ENCODE measurements around the gene FN1. TPM values are rescaled to one million over a fixed set of nuclear protein-coding genes. Genes with fewer than 3 reads are reported as not detected.

The FN1 gene
- polyA plus RNA-seq, 1 of the 3 experiments (the other 2 are of a cell fraction): 1,671 TPM

DNA sequence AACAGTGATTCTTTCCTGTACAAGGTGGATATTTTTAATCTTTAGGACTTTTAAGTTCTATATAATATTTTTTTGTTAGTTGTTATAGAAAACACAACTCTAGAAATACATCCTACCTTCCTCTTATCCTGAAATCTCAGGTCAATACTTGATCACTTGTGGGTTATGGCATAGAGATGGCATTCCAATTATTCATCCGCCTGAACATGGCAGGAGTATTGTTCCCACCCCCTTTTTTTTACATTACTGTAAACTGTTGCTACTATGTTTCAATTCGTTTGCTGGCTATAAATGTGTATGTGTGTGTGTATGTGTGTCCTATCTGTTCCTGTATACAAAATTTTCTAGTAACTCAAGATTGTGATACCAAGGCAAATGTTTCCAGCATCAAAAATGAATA, 43.3 kb upstream of the FN1 start:
- Histone ChIP-seq H3K9me3 (no peaks in the 10 kb centered on the region), H3K9me2 (no peaks in the 10 kb centered on the region), H3K9ac (no peak overlapping the region), H3K79me2 (ENCODE audit: insufficient read depth) (no peaks in the 10 kb centered on the region), H4K20me1 (ENCODE audit: insufficient read depth) (no peaks in the 10 kb centered on the region), H3K4me2 (no peak overlapping the region), H3K4me3 (ENCODE audit: low read depth in 2 of 2, low read length in 1 of 2) (no peak overlapping the region), H2AFZ (ENCODE audit: low read depth) (no peak overlapping the region), H3K27me3 (ENCODE audit: insufficient read depth) (no peaks in the 10 kb centered on the region), H3K36me3 (replicated peaks in 1 of 2; ENCODE audit: control insufficient read depth in 1 of 2, insufficient read depth in 2 of 2, low read length in 1 of 2) (no peaks in the 10 kb centered on the region), H3K27ac (ENCODE audit: low read depth in 2 of 2, low read length in 1 of 2) (no peak overlapping the region), H3K4me1 (ENCODE audit: control insufficient read depth in 1 of 2, insufficient read depth in 2 of 2, low read depth in 1 of 2, low read length in 1 of 2) (no peaks in the 10 kb centered on the region; a peak in 1 of 4 replicates), H3F3A (replicated peaks; ENCODE audit: insufficient read depth) (peaks cover 11% of the 10 kb centered on the region)
- DNase-seq: no peak
- CTCF ChIA-PET: no interaction called here
- WGBS (ENCODE audit: low lambda C conversion rate): 84% methylated on average over 2 of the region's 2 CpGs
- POLR2A ChIA-PET: no interaction called here
- TF ChIP-seq RAD21 (IDR thresholded peaks at IDR 0.05; ENCODE audit: low read length) (no peak), GATA2 (CRISPR knock-in tag; IDR thresholded peaks at IDR 0.05) (no peak), JUND (IDR thresholded peaks at IDR 0.05) (no peak)
- TF ChIP-seq, protein P1, sequence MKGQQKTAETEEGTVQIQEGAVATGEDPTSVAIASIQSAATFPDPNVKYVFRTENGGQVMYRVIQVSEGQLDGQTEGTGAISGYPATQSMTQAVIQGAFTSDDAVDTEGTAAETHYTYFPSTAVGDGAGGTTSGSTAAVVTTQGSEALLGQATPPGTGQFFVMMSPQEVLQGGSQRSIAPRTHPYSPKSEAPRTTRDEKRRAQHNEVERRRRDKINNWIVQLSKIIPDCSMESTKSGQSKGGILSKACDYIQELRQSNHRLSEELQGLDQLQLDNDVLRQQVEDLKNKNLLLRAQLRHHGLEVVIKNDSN (IDR thresholded peaks at IDR 0.05; ENCODE audit: borderline replicate concordance, low read depth): no peak

DNA sequence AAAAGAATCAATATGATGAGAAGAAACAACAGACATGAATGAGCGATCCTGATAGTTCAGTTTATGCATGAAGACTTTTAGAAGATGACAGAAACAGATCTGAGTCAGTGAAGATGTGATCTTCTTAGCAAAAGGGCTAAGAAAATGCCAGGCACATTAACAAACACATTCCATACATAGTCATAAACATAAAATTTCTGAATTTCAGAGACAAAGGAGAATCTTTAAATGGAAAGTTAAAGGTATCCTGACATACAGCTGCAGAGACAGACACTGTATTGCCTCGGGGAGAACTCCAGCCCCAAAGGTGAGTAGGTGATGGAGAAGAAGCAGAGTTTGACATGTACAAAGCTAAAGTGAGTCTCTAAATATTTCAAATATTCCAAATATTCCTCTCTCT, 40.6 kb upstream of the FN1 start:
- Histone ChIP-seq H3K27me3 (ENCODE audit: insufficient read depth) (no peaks in the 10 kb centered on the region), H3K9me2 (no peaks in the 10 kb centered on the region), H3K9ac (no peak overlapping the region), H4K20me1 (ENCODE audit: insufficient read depth) (no peaks in the 10 kb centered on the region), H3K36me3 (replicated peaks in 1 of 2; ENCODE audit: control insufficient read depth in 1 of 2, insufficient read depth in 2 of 2, low read length in 1 of 2) (no peaks in the 10 kb centered on the region), H3K4me1 (ENCODE audit: control insufficient read depth in 1 of 2, insufficient read depth in 2 of 2, low read depth in 1 of 2, low read length in 1 of 2) (no peaks in the 10 kb centered on the region; a peak in 1 of 4 replicates), H3K4me3 (ENCODE audit: low read depth in 2 of 2, low read length in 1 of 2) (no peak overlapping the region), H3K4me2 (0 out of 2 replicates have a peak overlapping the region, but pooled peaks have one; percentile 42), H3K9me3 (no peaks in the 10 kb centered on the region), H3F3A (replicated peaks; ENCODE audit: insufficient read depth) (peaks cover 11% of the 10 kb centered on the region), H3K79me2 (ENCODE audit: insufficient read depth) (no peaks in the 10 kb centered on the region), H3K27ac (ENCODE audit: low read depth in 2 of 2, low read length in 1 of 2) (peak overlapping the region in 1 of 2 experiments; percentile 47; a peak in 3 of 4 replicates), H2AFZ (ENCODE audit: low read depth) (peak overlapping the region; percentile 70; the same call in 1 of the 2 replicates)
- 67% methylated on average over 2 of the region's 2 CpGs for WGBS (ENCODE audit: low lambda C conversion rate)
- TF ChIP-seq MXI1 (IDR thresholded peaks at IDR 0.05; ENCODE audit: low read depth, low read length) (no peak), EP300 (IDR thresholded peaks at IDR 0.05; ENCODE audit: borderline replicate concordance in 1 of 2, low read depth in 1 of 2, low read length in 1 of 2) (no peak), FOSL2 (IDR thresholded peaks at IDR 0.05; ENCODE audit: borderline replicate concordance, low read depth) (peak; percentile 10; the same call in 1 of the 2 replicates), JUND (IDR thresholded peaks at IDR 0.05) (peak; percentile 24; the same call in 1 of the 2 replicates), GATA2 (CRISPR knock-in tag; IDR thresholded peaks at IDR 0.05) (no peak), GABPA (IDR thresholded peaks at IDR 0.05; ENCODE audit: low read depth) (no peak), POLR2AphosphoS5 (IDR thresholded peaks at IDR 0.05; ENCODE audit: low read depth, low read length) (no peak), EZH2phosphoT487 (IDR thresholded peaks at IDR 0.05; ENCODE audit: borderline replicate concordance, low read depth) (no peak), SMC3 (IDR thresholded peaks at IDR 0.05; ENCODE audit: low read depth, low read length) (no peak), RFX5 (IDR thresholded peaks at IDR 0.05; ENCODE audit: low read length) (no peak), TCF12 (IDR thresholded peaks at IDR 0.05) (no peak), TEAD4 (IDR thresholded peaks at IDR 0.05; ENCODE audit: borderline replicate concordance, insufficient read depth) (peak; percentile 39; the same call in 1 of the 2 replicates), NFIC (IDR thresholded peaks at IDR 0.05; ENCODE audit: borderline replicate concordance) (no peak), RAD21 (IDR thresholded peaks at IDR 0.05; ENCODE audit: low read length) (no peak)
- TF ChIP-seq, protein P2, sequence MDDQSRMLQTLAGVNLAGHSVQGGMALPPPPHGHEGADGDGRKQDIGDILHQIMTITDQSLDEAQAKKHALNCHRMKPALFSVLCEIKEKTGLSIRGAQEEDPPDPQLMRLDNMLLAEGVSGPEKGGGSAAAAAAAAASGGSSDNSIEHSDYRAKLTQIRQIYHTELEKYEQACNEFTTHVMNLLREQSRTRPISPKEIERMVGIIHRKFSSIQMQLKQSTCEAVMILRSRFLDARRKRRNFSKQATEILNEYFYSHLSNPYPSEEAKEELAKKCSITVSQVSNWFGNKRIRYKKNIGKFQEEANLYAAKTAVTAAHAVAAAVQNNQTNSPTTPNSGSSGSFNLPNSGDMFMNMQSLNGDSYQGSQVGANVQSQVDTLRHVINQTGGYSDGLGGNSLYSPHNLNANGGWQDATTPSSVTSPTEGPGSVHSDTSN (IDR thresholded peaks at IDR 0.05): peak; percentile 29; the same call in 1 of the 2 replicates
- TF ChIP-seq, protein P3, sequence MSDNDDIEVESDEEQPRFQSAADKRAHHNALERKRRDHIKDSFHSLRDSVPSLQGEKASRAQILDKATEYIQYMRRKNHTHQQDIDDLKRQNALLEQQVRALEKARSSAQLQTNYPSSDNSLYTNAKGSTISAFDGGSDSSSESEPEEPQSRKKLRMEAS (IDR thresholded peaks at IDR 0.05; ENCODE audit: low read depth): no peak
- DNase-seq: no peak
- POLR2A ChIA-PET: no interaction called here
- CTCF ChIA-PET: interaction anchor here (0.6 kb wide), 1 partner anchor 365 kb away, joined by 3 read pairs; no protein-coding TSS in a partner anchor

Data from SK-N-SH (cell line).